IMR-90 (cell line): ENCODE measurements around the gene POLR3GL. TPM values are rescaled to one million over a fixed set of nuclear protein-coding genes. Genes with fewer than 3 reads are reported as not detected.

Source experiments
- ATAC-seq: fragments of 200-7000 bp; cut with Tn5 transposase; 2 replicates; pipeline ENCODE4 v1.9.1; 2020; ENCODE audit warnings: low read depth, mild to moderate bottlenecking, moderate library complexity
- BruUV-seq: library from RNA; stranded (reverse); fragments of 400-500 nt; replicated peaks from 2 replicates; lab custom pipeline; 2021; lab: Mats Ljungman, UMichigan
- CTCF ChIA-PET: fragments of 300-600 bp; formaldehyde crosslinking; extraction: SDS; loops from one replicate; lab custom pipeline; 2021; ENCODE audit warnings: antibody characterized with exemption; lab: Yijun Ruan, JAX
- POLR2A ChIA-PET: fragments of 300-600 bp; sonication (Branson Sonifier 250); formaldehyde crosslinking; loops from one replicate; lab custom pipeline; 2022; ENCODE audit warnings: antibody characterized with exemption; ENCODE audit not compliant: unreplicated experiment; lab: Charles Lee
- DNase-seq: peaks from one replicate; pipeline ENCODE4 v3.0.0; 2013
- H2AFZ ChIP-seq: replicated peaks from 2 replicates; pipeline ENCODE3; 2013; ENCODE audit warnings: low read length, mild to moderate bottlenecking; ENCODE audit not compliant: poor library complexity
- H2AK5ac ChIP-seq: 2 replicates; pipeline ENCODE4 v1.6.1; 2013; ENCODE audit warnings: low read depth, low read length, inconsistent platforms
- H2AK9ac ChIP-seq: replicated peaks from 2 replicates; pipeline ENCODE3; 2013; ENCODE audit warnings: mild to moderate bottlenecking, low read depth, low read length, moderate library complexity; ENCODE audit not compliant: poor library complexity
- H2BK120ac ChIP-seq: 2 replicates; pipeline ENCODE4 v1.6.1; 2013; ENCODE audit warnings: low read depth, low read length, inconsistent platforms
- H2BK15ac ChIP-seq: 3 replicates; pipeline ENCODE4 v1.6.1; 2013; ENCODE audit warnings: low read depth, low read length, inconsistent platforms
- H2BK20ac ChIP-seq: 2 replicates; pipeline ENCODE4 v1.6.1; 2013; ENCODE audit warnings: low read depth, mild to moderate bottlenecking, inconsistent platforms, low read length, moderate library complexity
- H2BK5ac ChIP-seq: 2 replicates; pipeline ENCODE4 v1.6.1; 2013; ENCODE audit warnings: mild to moderate bottlenecking, low read depth, low read length, inconsistent platforms; ENCODE audit not compliant: poor library complexity, severe bottlenecking
- H3K14ac ChIP-seq: replicated peaks from 2 replicates; pipeline ENCODE4 v1.6.1; 2013; ENCODE audit warnings: low read depth, low read length, inconsistent platforms
- H3K18ac ChIP-seq: 2 replicates; pipeline ENCODE4 v1.6.1; 2013; ENCODE audit warnings: low read depth, low read length, control low read depth
- H3K23ac ChIP-seq: 2 replicates; pipeline ENCODE4 v1.6.1; 2013; ENCODE audit warnings: low read depth, low read length, inconsistent platforms
- H3K27ac ChIP-seq: 2 replicates; pipeline ENCODE4 v1.5.1; 2013; ENCODE audit warnings: mild to moderate bottlenecking, control low read depth, low read length; ENCODE audit not compliant: insufficient read depth
- H3K27me3 ChIP-seq: 2 replicates; pipeline ENCODE4 v1.6.1; 2013; ENCODE audit warnings: low read length; ENCODE audit not compliant: control insufficient read depth, insufficient read depth
- H3K36me3 ChIP-seq: 2 replicates; pipeline ENCODE4 v1.6.1; 2013; ENCODE audit warnings: low read length, mixed read lengths; ENCODE audit not compliant: control insufficient read depth, insufficient read depth
- H3K4ac ChIP-seq: 2 replicates; pipeline ENCODE4 v1.6.1; 2013; ENCODE audit warnings: low read depth, low read length, inconsistent platforms
- H3K4me1 ChIP-seq: 2 replicates; pipeline ENCODE4 v1.6.1; 2013; ENCODE audit warnings: low read length, mixed read lengths; ENCODE audit not compliant: control insufficient read depth, insufficient read depth
- H3K4me2 ChIP-seq: 2 replicates; pipeline ENCODE4 v1.6.1; 2013; ENCODE audit warnings: low read depth, mild to moderate bottlenecking, control low read depth, low read length, moderate library complexity
- H3K4me3 ChIP-seq: 2 replicates; pipeline ENCODE4 v1.5.1; 2013; ENCODE audit warnings: low read depth, mild to moderate bottlenecking, control low read depth, low read length, moderate library complexity; ENCODE audit not compliant: insufficient read depth
- H3K56ac ChIP-seq: 2 replicates; pipeline ENCODE4 v1.6.1; 2013; ENCODE audit warnings: low read length, inconsistent platforms; ENCODE audit not compliant: insufficient read depth; ENCODE audit errors: extremely low read depth
- H3K79me1 ChIP-seq, 2 experiments: 2 replicates each; pipeline ENCODE4 v1.6.1; 2013; ENCODE audit warnings: low read length in 2 of 2, inconsistent platforms in 1 of 2, low read depth in 1 of 2
- H3K9ac ChIP-seq: 2 replicates; pipeline ENCODE4 v1.6.1; 2013; ENCODE audit warnings: low read depth, low read length, control low read depth
- H3K9me1 ChIP-seq: 2 replicates; pipeline ENCODE4 v1.6.1; 2013; ENCODE audit warnings: low read length, inconsistent platforms; ENCODE audit not compliant: insufficient read depth
- H3K9me3 ChIP-seq: 2 replicates; pipeline ENCODE4 v1.6.1; 2013; ENCODE audit warnings: low read length; ENCODE audit not compliant: control insufficient read depth, insufficient read depth
- H4K20me1 ChIP-seq: 2 replicates; pipeline ENCODE4 v1.6.1; 2013; ENCODE audit warnings: low read length, inconsistent platforms; ENCODE audit not compliant: insufficient read depth
- H4K5ac ChIP-seq: 2 replicates; pipeline ENCODE4 v1.6.1; 2013; ENCODE audit warnings: mild to moderate bottlenecking, low read depth, low read length, control low read depth
- H4K8ac ChIP-seq, 2 experiments: 2 replicates each; pipeline ENCODE4 v1.6.1; 2013; ENCODE audit warnings: low read depth in 2 of 2, low read length in 2 of 2, control low read depth in 1 of 2, inconsistent platforms in 1 of 2
- H4K91ac ChIP-seq: 2 replicates; pipeline ENCODE4 v1.6.1; 2013; ENCODE audit warnings: low read depth, low read length, inconsistent platforms; ENCODE audit not compliant: insufficient read depth
- BHLHE40 ChIP-seq: fragments of 150-350 bp; IDR thresholded peaks from 2 replicates; pipeline ENCODE4 v1.6.1; 2016; ENCODE audit warnings: mild to moderate bottlenecking, low read depth, low read length
- CHD1 ChIP-seq: IDR thresholded peaks from 2 replicates; pipeline ENCODE4 v1.6.1; 2012; ENCODE audit warnings: low read depth, low read length, improper control_type of control experiment
- ELK1 ChIP-seq: fragments of 150-350 bp; IDR thresholded peaks from 2 replicates; pipeline ENCODE4 v1.6.1; 2016; ENCODE audit warnings: low read depth, mild to moderate bottlenecking, low read length, moderate library complexity, borderline replicate concordance
- FOS ChIP-seq: fragments of 150-350 bp; IDR thresholded peaks from 2 replicates; pipeline ENCODE4 v1.6.1; 2016; ENCODE audit warnings: low read depth, low read length
- NFE2L2 ChIP-seq: fragments of 150-350 bp; IDR thresholded peaks from 2 replicates; pipeline ENCODE4 v1.6.1; 2016; ENCODE audit warnings: low read depth, mild to moderate bottlenecking, low read length
- POLR2A ChIP-seq: IDR thresholded peaks from 2 replicates; pipeline ENCODE4 v1.6.1; 2012; ENCODE audit warnings: mild to moderate bottlenecking, low read depth, low read length
- RAD21 ChIP-seq: IDR thresholded peaks from 2 replicates; pipeline ENCODE4 v1.6.1; 2012; ENCODE audit warnings: low read length, improper control_type of control experiment
- WGBS, 2 experiments: methylation state at CpG; one replicate each; pipeline versions ENCODE4 v1.1.5 to v1.1.7; 2013; ENCODE audit warnings: missing lambda C conversion rate in 2 of 2; ENCODE audit not compliant: insufficient read length in 1 of 2; ENCODE audit errors: extremely low coverage in 2 of 2; 5-methylcytosine and 5-hydroxymethylcytosine counted together
- dilution Hi-C: fragments of 300-500 bp; cut with HindIII; formaldehyde crosslinking; loops from one replicate; pipeline ENCODE4 v1.14.3; 2018; ENCODE audit warnings: low sequenced_read_pairs; ENCODE audit not compliant: unreplicated experiment
- in situ Hi-C: fragments of 300-500 bp; cut with MboI; formaldehyde crosslinking; loops from 3 replicates; pipeline ENCODE4 v1.14.3; 2019; ENCODE audit warnings: low sequenced_read_pairs, inconsistent platforms, mixed read lengths
- intact Hi-C: fragments of 100-400 bp; cut with micrococcal nuclease; formaldehyde crosslinking; loops from 2 replicates; pipeline ENCODE4 v1.10.0; 2022
- polyA plus RNA-seq, 3 experiments: library from polyadenylated mRNA; depleted of rRNA; stranded (reverse); fragments of >200 nt; gene quantifications; 2 replicates each; pipeline ENCODE4 v1.2.3, GENCODE V29; 2012; ENCODE audit warnings: low replicate concordance in 1 of 3
- total RNA-seq: library from RNA; depleted of rRNA; stranded (reverse); fragments of >200 nt; gene quantifications from 2 replicates; pipeline ENCODE4 v1.2.3, GENCODE V29; 2012

Gene POLR3GL
- total and polyA plus RNA-seq, 2 of the 4 experiments (the other 2 are of a cell fraction): 7.9 to 16.3 TPM

DNA sequence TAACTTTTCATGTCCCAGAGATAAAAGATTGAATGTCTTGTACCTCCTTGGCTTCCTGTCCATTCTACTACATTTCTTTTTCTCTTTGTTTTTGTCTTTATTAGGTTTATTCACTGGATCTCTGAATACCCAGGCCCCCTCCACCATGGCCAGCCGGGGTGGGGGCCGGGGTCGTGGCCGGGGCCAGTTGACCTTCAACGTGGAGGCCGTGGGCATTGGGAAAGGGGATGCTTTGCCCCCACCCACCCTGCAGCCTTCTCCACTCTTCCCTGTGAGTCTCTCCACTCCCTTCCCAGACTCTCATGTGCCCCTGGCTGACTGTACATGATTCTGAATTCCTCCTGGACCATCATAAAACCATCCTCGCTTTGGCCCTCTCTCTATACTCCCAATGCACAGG is 10.2 kb downstream of the POLR3GL start:
- Histone ChIP-seq H3K4me3 (no peak overlapping the region), H2BK20ac (no peak overlapping the region), H3K14ac (no peak overlapping the region), H3K9me3 (no peaks in the 10 kb centered on the region), H3K18ac (no peak overlapping the region), H3K36me3 (no peaks in the 10 kb centered on the region), H3K4me1 (peaks cover 14% of the 10 kb centered on the region), H3K9me1 (peaks cover 4% of the 10 kb centered on the region; the same call in 1 of the 2 replicates), H4K5ac (no peak overlapping the region), H2AK9ac (no peak overlapping the region), H3K27me3 (no peaks in the 10 kb centered on the region), H2BK120ac (no peak overlapping the region), H3K4me2 (no peak overlapping the region), H4K8ac (no peak overlapping the region), H3K9ac (no peak overlapping the region), H2BK15ac (no peak overlapping the region), H3K56ac (no peak overlapping the region), H2AK5ac (no peak overlapping the region), H3K23ac (no peak overlapping the region), H2AFZ (no peak overlapping the region), H3K4ac (no peak overlapping the region), H2BK5ac (no peak overlapping the region), H3K27ac (no peak overlapping the region), H3K79me1 (peaks cover 3 to 10% of the 10 kb centered on the region in 2 experiments), H4K91ac (no peak overlapping the region), H4K20me1 (no peaks in the 10 kb centered on the region)
- no peak for TF ChIP-seq BHLHE40
- TF ChIP-seq RAD21: no peak
- no peak for TF ChIP-seq CHD1
- no peak for TF ChIP-seq ELK1
- TF ChIP-seq NFE2L2: no peak
- no peak for TF ChIP-seq FOS
- no peak for TF ChIP-seq POLR2A
- no CpG with 5 or more reads among the region's 7 CpGs for WGBS, 2 experiments
- POLR2A ChIA-PET: no interaction called here
- dilution Hi-C loops: no loop called here
- CTCF ChIA-PET: no interaction called here
- ATAC-seq (no peak), DNase-seq (no peak)
- BruUV-seq: no TSS peak
- intact Hi-C loops: no loop called here
- in situ Hi-C loops: loop anchor here (5.0 kb wide), 1 partner anchor 33 kb away; no protein-coding TSS in a partner anchor
